HG02973 (cell line): ENCODE measurements around the gene CUTA.

Experiments
- ATAC-seq: cut with Tn5 transposase; IDR thresholded peaks from one replicate; pipeline ENCODE4 v1.9.1; 2021; ENCODE audit warnings: moderate library complexity; ENCODE audit not compliant: unreplicated experiment

CUTA gene

DNA sequence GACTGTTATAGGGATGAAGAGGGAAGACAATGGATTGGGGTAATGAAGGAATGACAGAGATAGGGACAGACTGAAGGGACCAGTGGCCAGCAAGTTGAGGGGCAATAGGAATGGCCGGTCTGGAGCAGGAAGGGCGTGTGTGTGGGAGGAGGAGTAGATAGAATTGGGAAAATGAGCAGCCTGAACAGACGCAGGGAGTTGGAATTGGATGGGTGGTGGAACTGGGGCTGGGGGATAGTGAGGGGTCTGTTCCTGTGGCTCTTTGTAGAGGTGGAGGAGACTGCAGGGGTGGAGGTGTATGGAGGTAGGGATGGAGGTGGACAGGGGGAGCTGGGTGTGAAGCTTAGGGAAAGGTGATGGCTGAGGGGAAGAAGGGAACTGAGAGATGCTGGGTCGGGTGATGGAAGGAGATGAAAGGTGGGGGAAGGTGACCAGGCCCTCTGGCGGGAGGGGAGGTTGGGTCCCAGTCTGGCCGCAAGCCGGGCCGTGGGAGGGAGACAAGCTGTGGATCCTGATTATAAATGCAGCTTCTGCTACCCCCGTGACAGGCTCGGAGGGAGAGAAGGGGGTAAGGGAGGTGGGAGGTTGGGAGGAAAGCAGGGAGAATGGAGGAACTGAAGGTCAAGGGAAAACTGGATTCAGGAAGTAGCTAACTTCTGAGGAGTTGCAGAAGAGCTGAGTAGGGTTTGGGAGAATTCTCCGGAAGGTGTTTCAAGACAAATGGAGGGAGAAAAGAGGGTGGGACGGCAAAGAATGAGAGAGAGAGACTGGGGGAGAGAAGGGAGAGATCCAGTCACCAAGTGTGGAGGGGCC lies 7.2 kb upstream of the CUTA start:
- ATAC-seq = no peak

DNA sequence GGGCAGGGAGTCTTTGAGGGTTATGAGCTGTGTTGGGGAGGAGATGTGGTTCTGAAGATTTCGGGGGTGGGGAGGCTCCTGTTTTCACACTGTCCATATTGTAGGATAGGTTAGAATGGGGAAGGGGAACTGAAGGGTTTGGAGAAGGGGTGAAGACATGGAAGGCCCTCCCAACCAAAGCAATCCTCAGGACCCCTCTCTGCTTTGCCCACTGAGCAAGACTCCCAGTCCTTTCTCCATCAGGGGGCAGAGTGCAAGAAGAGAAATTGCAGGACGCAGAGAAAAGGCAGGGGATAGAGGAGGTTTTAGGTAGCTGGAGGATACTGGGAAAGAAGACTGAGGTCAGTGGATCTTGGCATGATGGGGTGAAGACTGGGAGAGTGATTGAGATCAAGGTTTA lies 5.9 kb upstream of the CUTA start:
- no peak for ATAC-seq

DNA sequence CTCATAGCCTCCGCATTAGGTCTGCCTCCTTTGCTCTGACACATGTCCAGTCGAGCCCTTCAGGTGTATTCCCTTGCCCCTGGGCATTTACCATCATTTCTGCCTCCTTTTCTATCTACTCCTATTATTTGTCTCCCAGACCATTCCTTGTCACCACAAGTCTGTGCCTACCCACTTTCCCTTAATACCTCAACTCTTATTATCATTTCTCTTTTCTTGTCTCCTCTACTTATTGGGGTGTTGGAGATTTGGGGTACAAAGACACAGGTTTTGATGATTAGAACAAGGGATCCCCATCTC lies 3.4 kb upstream of the CUTA start:
- ATAC-seq = no peak

- no peak for ATAC-seq
Observed at GRCh38 chr6:33420491-33421343, 2.8 kb upstream of the CUTA start.

- no peak for ATAC-seq
Observed at GRCh38 chr6:33419580-33420490, 1.9 kb upstream of the CUTA start, which contains the start of gene SYNGAP1. TSS of gene SYNGAP1 (plus strand) at chr6:33420065. CDS start at chr6:33420265, 200 bp downstream.

GRCh38 chr6:33418690-33419291 lies 884 bp upstream of the CUTA start:
- ATAC-seq = no peak

DNA sequence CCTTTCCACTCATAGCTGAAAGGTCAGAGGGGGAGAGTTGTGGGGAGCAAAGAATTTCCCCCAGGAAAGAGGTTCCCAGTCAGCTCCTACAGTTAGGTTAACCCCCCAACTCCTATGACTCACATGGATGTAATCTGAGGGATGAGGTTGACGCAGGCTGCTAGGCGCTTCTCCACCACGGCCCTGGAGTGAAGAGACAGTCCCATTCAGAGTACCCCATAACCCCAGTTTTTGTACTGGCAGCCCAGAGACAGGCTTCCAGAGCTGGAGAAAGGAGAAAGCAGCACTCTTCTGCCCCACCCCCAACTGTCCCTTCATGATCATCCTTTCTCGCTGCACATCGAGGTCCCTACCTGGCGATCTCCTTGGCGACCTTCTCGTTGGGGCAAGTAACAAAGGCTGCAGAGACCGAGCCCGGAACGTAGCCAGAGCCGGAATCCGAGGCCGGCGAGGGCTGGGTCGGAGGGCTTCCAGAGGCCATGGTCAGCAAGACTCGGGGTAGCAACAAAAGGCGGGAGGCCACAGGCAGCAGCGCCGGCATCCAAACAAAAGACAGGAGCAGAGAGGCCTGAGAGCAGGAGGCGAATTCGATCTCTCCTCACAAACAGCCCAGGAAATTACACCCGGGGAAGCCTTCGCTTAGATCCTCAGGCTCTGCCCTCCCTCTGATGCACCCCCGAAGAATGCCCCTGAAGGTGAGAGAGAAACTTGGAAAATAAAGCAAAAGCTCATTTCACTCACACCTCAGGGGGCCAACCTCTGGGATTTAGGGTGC lies 592 bp downstream of the CUTA start:
- no peak for ATAC-seq

DNA sequence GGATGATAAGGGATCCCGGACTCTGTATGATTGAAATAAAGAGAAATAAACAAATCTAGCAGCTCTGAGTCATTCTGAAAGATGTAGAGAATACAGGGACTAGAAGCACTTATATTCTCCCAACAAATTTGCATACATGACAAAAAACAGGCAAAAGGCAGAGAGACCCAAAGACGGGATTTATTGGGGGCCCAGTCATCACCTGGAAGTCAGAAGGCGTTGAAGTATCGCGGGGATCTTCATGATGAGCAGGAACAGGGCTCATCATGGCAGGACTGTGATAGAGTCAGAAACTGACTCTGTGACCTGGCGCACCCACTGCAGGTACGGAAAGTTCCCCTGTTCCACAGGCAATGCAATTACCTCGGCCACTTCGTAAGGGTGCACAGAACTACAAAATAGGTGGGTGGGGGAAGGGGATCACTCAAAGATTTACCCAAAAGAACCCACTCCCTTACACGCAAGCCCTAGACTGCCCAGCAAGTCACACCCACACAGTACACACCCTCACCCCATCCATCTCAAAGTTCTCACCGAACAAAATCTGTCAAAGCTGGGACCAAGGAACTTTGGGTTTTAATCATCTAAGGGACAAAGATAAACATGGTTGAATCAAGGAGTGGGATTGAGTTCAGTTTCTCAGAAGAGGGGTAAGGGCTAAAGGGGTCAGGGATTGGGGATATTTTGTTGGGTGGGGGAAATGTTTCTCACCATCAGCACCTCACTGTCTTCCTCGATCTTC lies 1.4 kb downstream of the CUTA start:
- no peak for ATAC-seq

- no peak for ATAC-seq
Observed at GRCh38 chr6:33415831-33416230, 2.1 kb downstream of the CUTA start.

- no peak for ATAC-seq
Observed at GRCh38 chr6:33414592-33415271, 3.2 kb downstream of the CUTA start.

DNA sequence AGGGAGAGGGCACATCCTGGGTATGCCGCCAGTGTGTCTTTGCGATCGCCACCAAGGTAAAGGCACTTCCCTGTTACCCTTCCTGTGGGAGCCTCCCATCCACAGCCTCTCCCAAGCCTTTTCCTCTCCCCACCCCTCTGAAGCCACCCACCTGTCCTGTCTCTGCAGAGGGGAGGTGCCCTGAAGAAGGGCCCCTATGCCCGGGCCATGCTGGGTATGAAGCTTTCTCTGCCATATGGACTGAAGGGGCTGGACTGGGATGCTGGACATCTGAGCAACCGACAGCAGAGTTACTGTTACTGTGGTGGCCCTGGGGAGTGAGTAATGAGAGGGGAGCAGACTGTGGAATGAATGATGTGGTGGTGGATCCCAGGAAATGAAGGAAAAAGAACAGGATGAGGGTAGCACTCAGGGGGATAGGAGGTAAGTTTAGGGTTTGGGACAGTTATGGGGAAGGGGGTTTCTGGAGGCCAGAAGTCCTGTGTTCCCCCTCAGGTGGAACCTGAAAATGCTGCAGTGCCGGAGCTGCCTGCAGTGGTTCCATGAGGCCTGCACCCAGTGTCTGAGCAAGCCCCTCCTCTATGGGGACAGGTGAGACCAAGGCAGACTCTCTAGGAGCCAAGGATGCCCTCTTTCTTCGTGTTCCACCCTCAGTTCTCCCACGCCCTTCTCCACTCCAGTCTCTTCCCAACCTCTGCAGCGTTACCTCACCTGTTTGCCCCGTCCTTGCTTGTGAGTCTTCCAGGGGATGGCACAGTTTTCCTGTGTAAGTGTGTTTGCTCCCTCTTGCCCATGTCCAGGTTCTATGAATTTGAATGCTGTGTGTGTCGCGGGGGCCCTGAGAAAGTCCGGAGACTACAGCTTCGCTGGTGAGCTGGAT lies 4.4 kb downstream of the CUTA start:
- no peak for ATAC-seq

DNA sequence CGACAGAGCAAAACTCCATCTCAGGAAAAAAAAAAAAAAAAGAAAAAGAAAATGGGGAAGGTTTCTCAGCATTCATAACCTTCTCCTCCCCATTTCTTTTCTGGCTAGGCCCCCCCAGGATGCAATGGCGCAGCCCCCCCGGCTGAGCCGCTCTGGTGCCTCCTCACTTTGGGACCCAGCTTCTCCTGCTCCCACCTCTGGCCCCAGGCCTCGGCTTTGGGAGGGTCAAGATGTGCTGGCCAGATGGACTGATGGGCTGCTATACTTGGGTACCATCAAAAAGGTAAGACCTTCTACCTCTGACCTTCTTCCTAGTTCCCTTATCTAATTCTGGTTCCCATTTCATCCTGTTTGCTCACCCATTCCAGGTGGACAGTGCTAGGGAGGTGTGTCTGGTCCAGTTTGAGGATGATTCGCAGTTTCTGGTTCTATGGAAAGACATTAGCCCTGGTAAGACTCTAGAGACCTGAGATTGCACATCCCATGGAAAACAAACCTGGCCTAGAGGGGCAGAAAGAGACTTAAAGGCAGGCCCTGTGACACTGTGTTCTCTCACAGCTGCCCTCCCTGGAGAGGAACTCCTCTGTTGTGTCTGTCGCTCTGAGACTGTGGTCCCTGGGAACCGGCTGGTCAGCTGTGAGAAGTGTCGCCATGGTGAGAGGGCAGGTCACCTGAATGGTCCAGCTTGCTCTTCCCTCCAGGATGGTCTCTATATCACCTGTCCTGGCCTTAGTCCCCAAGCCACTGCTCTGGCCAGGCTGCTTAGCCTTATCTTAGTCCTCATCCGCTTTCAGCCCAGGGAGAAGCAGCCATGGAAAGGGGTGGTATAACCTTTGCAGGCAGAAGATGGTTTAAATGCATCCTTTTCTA lies 5.5 kb downstream of the CUTA start:
- ATAC-seq = no peak

GRCh38 chr6:33411632-33412005 lies 6.3 kb downstream of the CUTA start:
- no peak for ATAC-seq

GRCh38 chr6:33410711-33411631 lies 6.9 kb downstream of the CUTA start, which contains the start of gene PHF1:
TSS of gene PHF1 (plus strand) at chr6:33411014. CDS start at chr6:33412264, 1,250 bp downstream.
- ATAC-seq = peak; percentile 28

- peak; percentile 69 for ATAC-seq
Observed at GRCh38 chr6:33410050-33410710, 7.7 kb downstream of the CUTA start.
